ENCODE data around the gene RGS21. TPM values are rescaled to one million over a fixed set of nuclear protein-coding genes. Genes with fewer than 3 reads are reported as not detected.
"Not testable (repeated sequence)": the region's sequence is repeated elsewhere in the genome, so short reads cannot be mapped to it uniquely, and the experiment has no call there.

Gene RGS21, protein sequence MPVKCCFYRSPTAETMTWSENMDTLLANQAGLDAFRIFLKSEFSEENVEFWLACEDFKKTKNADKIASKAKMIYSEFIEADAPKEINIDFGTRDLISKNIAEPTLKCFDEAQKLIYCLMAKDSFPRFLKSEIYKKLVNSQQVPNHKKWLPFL
- polyA plus RNA-seq: not detected

DNA sequence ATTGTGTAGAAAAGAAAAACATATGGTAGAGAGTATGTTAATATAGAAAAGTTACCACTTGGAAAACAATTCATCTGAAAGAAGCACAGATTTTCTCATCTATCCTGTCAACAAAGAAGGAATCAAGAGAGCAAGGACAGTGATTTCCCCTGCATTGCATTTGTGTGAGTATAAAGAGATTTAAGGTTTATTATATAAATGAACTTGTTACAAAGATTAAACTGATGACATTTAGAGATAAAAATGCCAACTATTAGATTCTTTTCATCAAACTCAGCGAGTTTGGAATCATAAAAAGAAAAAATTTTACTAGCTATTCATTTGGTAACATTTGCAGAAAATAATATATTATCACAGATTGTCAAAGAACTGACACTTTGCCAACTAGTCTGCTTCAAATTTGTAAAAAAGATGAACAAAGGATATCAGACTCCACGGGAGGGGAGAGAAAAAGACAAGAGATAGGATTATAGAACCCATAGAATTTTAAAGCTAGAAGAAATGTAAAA lies at the start of gene RGS21:
RGS21 (plus strand) TSS at position 51 of the 509 bp plus-strand sequence. CDS start 26,045 bp downstream, outside the sequence.
- no peak within 1 kb of the TSS for H3K27ac ChIP-seq (ENCODE audit: low read depth, low read length)
- WGBS, 3 donors: 39 to 46% (median 46%) methylated on average over 2 of the region's 2 CpGs

GRCh38 chr1:192268468-192269052 lies 48.2 kb upstream of the RGS21 start:
- 74 to 87% (median 81%) methylated on average over 6 of the region's 6 CpGs for WGBS, 3 donors
- H3K27ac ChIP-seq (ENCODE audit: low read depth, low read length): no peak overlapping the region

GRCh38 chr1:192270398-192270797 lies 46.4 kb upstream of the RGS21 start:
- H3K27ac ChIP-seq (ENCODE audit: low read depth, low read length): no peak overlapping the region
- WGBS, 3 donors: 73 to 89% (median 86%) methylated on average over 1 of the region's 1 CpG

GRCh38 chr1:192272732-192273131 lies 44.1 kb upstream of the RGS21 start:
- WGBS, 3 donors: 61 to 75% (median 68%) methylated on average over 3 of the region's 3 CpGs

GRCh38 chr1:192274588-192274987 lies 42.2 kb upstream of the RGS21 start:
- H3K27ac ChIP-seq (ENCODE audit: low read depth, low read length): no peak overlapping the region
- 57 to 75% (median 66%) methylated on average over 3 of the region's 3 CpGs for WGBS, 3 donors

More at GRCh38 chr1:192272732-192273131, 44.1 kb upstream of the RGS21 start:
- H3K27ac ChIP-seq (ENCODE audit: low read depth, low read length): no peak overlapping the region

- WGBS, 3 donors: 56 to 76% (median 71%) methylated on average over 1 of the region's 1 CpG
Measured at GRCh38 chr1:192277635-192278034, 39.2 kb upstream of the RGS21 start.

GRCh38 chr1:192284927-192285326 lies 31.9 kb upstream of the RGS21 start:
- 73 to 81% (median 73%) methylated on average over 2 of the region's 2 CpGs for WGBS, 3 donors

More at GRCh38 chr1:192277635-192278034, 39.2 kb upstream of the RGS21 start:
- H3K27ac ChIP-seq (ENCODE audit: low read depth, low read length): no peak overlapping the region

GRCh38 chr1:192303029-192303428 lies 13.8 kb upstream of the RGS21 start:
- WGBS, 3 donors: 69 to 91% (median 77%) methylated on average over 1 of the region's 1 CpG
- no peak overlapping the region for H3K27ac ChIP-seq (ENCODE audit: low read depth, low read length)

More at GRCh38 chr1:192284927-192285326, 31.9 kb upstream of the RGS21 start:
- H3K27ac ChIP-seq (ENCODE audit: low read depth, low read length): no peak overlapping the region

DNA sequence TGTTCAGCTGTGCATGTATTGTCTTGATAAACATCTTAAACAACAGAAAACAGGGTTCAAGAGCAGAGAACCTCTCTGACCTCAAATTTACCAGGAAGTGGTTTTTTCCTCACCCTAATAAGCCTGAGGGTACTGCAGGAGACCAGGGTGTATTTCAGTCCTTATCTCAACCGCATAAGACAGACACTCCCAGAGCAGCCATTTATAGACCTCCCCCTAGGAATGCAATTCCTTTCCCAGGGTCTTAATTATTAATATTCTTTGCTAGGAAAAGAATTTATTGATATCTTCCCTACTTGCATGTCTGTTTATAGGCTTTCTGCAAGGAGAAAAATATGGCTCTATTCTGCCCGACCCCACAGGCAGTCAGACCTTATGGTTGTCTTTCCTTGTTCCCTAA lies 8.5 kb upstream of the RGS21 start:
- 96 to 98% (median 97%) methylated on average over 2 of the region's 2 CpGs for WGBS, 3 donors
- not testable (repeated sequence) for H3K27ac ChIP-seq (ENCODE audit: low read depth, low read length)

DNA sequence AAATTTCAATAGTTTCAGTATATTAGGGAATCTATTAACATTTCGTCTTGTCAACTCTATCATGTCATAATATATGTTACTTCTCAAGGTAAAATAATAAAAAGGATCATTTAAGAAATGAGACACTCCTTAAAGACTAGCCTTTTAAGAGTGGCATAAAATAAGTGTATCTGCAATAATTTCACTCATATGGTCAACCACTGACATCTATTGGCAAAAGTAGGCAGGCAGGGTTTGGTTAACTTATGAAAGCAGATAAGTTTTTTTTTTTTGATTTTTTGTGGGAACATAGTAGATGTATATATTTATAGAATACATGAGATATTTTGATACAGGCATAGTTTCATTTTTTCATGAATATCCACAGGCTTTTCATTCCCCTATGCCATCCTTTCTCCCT lies 5.5 kb upstream of the RGS21 start:
- H3K27ac ChIP-seq (ENCODE audit: low read depth, low read length): no peak overlapping the region
- 59 to 71% (median 71%) methylated on average over 1 of the region's 1 CpG for WGBS, 3 donors

DNA sequence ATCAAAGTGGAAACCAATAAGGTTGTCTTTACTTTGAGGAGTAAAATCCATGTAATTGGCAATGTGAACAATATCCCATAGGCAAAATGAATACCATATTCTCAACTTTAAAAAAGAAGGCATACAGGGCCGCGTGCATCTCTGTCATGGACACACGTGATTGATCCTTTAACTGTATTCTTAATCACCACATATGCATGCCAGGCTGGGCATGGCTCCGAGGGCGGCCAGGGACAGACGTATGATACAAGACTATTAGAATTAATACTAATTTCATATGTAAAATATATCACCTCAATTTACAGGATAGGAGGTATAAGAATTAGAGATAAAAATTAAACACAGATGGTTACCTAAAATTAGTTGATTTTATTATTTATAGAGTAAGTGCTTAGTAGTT lies 11.2 kb downstream of the RGS21 start:
- WGBS, 3 donors: 89 to 94% (median 92%) methylated on average over 6 of the region's 6 CpGs
- no peak overlapping the region for H3K27ac ChIP-seq (ENCODE audit: low read depth, low read length)

DNA sequence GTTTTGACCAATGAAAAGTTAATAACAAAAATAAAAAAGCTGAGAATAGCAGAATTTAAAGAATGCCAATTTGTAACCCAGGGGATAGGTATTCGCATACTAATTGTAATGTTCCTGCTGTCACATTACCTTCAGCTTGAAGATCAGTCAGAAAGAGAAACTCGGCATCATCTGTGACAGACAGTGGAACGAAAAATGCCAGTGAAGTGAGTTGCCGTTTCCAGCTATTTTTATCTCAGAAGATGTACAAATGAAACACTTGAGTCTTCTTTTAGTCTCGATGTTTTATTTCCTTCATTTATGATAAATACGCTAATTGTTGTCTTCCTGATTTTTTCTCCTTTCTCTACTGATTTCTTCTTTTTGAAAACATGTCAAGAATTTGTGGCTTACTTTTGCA lies 26.1 kb downstream of the RGS21 start:
- 70 to 77% (median 75%) methylated on average over 6 of the region's 6 CpGs for WGBS, 3 donors
- no peak overlapping the region for H3K27ac ChIP-seq (ENCODE audit: low read depth, low read length)

DNA sequence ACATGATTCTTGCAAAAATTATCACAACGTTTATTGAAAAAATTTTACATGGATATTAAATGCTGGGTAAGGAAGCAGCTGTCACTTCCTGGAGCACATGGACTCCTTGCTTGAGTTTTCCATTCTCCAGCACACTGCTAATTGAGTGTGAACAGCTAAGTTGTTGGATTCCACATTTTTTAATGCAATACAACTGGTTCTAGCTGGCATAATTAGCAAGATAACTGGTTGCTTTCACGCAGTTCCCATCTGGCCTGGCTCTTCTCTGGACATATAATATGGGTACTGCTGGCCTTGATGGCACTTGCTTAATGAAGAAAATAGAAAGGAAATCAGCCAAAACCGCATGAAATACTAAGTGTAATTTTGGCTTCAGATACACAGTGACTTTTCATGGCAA lies 26.6 kb downstream of the RGS21 start:
- WGBS, 3 donors: 63 to 68% (median 66%) methylated on average over 3 of the region's 3 CpGs
- no peak overlapping the region for H3K27ac ChIP-seq (ENCODE audit: low read depth, low read length)

GRCh38 chr1:192349314-192349713 lies 32.5 kb downstream of the RGS21 start:
- no peak overlapping the region for H3K27ac ChIP-seq (ENCODE audit: low read depth, low read length)
- WGBS, 3 donors: 64 to 78% (median 72%) methylated on average over 1 of the region's 1 CpG

DNA sequence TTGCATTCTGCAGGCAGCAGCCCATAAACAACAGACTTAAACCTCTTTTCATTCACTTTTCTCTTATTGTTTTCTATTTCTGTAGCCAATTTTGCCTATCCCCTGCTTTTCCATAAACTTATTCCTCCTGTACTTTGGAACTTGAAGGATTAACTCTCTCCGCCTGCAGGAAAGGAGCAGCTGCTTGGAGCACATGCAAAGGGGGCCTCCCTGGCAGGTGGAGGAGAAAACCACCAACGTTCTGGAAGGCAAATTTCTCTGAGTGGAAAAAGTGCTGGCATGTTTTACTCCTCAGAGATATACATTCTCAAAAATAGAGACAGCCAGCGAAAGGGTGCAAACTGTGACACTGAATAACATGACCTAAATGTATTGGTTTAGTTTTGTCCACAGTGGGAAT lies 33.6 kb downstream of the RGS21 start:
- WGBS, 3 donors: 55 to 65% (median 55%) methylated on average over 3 of the region's 3 CpGs
- H3K27ac ChIP-seq (ENCODE audit: low read depth, low read length): no peak overlapping the region

DNA sequence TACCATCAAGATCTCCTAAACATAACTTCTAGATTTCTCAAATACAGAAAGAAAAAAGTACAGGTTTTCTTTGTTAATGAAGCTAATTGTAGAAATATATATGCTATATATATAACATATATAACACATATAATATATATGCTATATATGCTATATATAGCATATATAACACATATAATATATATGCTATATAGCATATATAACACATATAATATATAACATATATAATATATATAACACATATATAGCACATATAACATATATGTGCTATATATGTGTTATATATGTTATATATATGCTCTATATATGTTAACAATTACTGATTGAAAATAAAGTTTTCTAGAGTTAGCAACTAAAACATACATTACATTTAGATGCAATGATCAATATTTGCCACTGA lies 34.8 kb downstream of the RGS21 start:
- H3K27ac ChIP-seq (ENCODE audit: low read depth, low read length): no peak overlapping the region

DNA sequence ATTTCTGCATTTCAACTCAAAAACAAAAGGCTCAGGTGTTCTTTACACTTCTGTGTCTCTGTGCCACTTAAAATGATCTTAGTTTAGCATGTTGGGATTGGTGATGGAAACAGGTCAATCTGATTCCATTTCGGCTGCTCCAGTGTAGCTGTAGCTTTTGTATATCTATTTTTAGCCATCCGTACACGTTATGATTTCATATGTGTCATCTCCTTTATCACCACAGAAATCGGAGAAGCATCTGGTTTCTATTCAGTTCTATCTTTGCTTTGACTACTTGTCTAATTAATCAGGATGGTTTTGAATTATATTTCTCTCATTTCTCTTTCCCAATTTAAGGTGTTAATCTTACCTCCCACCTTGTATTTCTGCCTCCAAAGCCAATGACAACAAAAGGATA lies 41.1 kb downstream of the RGS21 start:
- H3K27ac ChIP-seq (ENCODE audit: low read depth, low read length): no peak overlapping the region
- WGBS, 3 donors: 48 to 59% (median 59%) methylated on average over 4 of the region's 4 CpGs

DNA sequence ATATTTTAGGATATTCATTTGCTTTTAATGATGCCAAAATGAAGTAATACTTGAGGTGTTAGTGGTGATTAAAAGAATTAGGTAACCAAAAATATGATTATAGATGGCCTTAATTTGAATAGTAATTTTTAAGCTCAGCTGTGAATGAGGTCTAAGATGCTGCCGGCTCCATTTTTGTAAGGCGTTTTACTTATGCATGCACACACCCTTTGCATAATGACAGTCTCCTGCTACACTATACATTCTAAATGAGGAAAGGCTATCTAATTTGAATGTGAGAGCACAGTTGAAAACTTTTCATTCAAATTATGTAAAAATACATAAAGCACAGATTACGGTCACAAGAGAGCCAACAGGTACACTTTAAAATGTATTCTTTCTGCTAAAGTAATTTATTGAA lies 41.6 kb downstream of the RGS21 start:
- WGBS, 3 donors: 73 to 90% (median 90%) methylated on average over 3 of the region's 3 CpGs

GRCh38 chr1:192358822-192359221 lies 42.0 kb downstream of the RGS21 start:
- no peak overlapping the region for H3K27ac ChIP-seq (ENCODE audit: low read depth, low read length)
- WGBS, 3 donors: 72 to 94% (median 87%) methylated on average over 1 of the region's 1 CpG

More for the DNA sequence above, 41.6 kb downstream of the RGS21 start:
- H3K27ac ChIP-seq (ENCODE audit: low read depth, low read length): no peak overlapping the region

- H3K27ac ChIP-seq (ENCODE audit: low read depth, low read length): no peak overlapping the region
Measured at GRCh38 chr1:192363177-192363576, 46.4 kb downstream of the RGS21 start.
